Measurements from ENCODE around the gene FEV.

GRCh38 chr2:218958276-218958675, 26.7 kb downstream of the FEV start:
- TF ChIP-seq CTCF (IDR thresholded peaks at IDR 0.05; ENCODE audit: poor library complexity, severe bottlenecking) = no peak
- no peak for TF ChIP-seq POLR2AphosphoS5 (IDR thresholded peaks at IDR 0.05)
- TF ChIP-seq EP300 (conservative IDR thresholded peaks at IDR 0.05; ENCODE audit: poor library complexity, severe bottlenecking) = no peak
- no peak for TF ChIP-seq MXI1 (conservative IDR thresholded peaks at IDR 0.05; ENCODE audit: poor library complexity, severe bottlenecking)
- no peak for TF ChIP-seq RAD21 (conservative IDR thresholded peaks at IDR 0.05)
- no peak for TF ChIP-seq REST (IDR thresholded peaks at IDR 0.05; ENCODE audit: borderline replicate concordance)
- no peak for TF ChIP-seq EZH2 (IDR thresholded peaks at IDR 0.05; ENCODE audit: borderline replicate concordance, insufficient read depth, low read length, poor library complexity, severe bottlenecking)
- no peak for TF ChIP-seq SMC3 (conservative IDR thresholded peaks at IDR 0.05; ENCODE audit: poor library complexity)
